ENCODE data around the gene SLC35B2.

DNA sequence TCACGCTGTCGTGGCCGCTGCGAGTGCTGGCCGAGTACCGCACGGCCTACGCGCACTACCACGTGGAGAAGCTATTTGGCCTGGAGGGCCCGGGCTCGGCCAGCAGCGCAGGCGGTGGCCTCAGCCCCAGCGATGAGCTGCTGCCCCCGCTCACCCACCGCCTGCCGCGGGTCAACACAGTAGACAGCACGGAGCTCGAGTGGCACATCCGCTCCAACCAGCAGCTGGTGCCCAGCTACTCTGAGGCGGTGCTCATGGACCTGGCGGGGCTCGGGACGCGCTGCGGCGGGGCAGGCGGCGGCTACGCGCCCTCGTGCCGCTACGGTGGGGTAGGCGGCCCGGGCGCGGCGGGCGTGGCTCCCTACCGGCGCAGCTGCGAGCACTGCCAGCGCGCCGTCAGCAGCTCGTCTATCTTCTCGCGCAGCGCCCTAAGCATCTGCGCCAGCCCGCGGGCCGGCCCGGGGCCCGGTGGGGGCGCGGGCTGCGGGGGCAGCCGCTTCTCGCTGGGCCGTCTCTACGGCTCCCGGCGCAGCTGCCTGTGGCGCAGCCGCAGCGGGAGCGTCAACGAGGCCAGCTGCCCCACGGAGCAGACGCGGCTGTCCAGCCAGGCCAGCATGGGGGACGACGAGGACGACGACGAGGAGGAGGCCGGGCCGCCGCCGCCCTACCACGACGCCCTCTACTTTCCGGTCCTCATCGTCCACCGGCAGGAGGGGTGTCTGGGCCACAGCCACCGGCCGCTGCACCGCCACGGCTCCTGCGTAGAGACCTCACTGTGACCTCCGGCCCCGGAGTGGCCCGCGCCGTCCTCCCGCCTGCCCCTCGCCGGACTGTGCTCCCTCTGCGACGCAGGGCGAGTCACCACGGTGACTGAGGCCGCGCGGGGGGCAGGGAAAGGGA lies 18.7 kb upstream of the SLC35B2 start:
- TF ChIP-seq MAX (IDR thresholded peaks at IDR 0.05) (no peak), TAF1 (conservative IDR thresholded peaks at IDR 0.05) (no peak), JUND (IDR thresholded peaks at IDR 0.05) (no peak), GABPA (IDR thresholded peaks at IDR 0.05 in 1 of 2, conservative IDR thresholded peaks at IDR 0.05 in 1 of 2) (no peak), FOXA1 (IDR thresholded peaks at IDR 0.05) (no peak), EGR1 (IDR thresholded peaks at IDR 0.05; ENCODE audit: low read depth in 2 of 2) (no peak), YY1 (IDR thresholded peaks at IDR 0.05) (no peak)
- TF ChIP-seq, protein P1, sequence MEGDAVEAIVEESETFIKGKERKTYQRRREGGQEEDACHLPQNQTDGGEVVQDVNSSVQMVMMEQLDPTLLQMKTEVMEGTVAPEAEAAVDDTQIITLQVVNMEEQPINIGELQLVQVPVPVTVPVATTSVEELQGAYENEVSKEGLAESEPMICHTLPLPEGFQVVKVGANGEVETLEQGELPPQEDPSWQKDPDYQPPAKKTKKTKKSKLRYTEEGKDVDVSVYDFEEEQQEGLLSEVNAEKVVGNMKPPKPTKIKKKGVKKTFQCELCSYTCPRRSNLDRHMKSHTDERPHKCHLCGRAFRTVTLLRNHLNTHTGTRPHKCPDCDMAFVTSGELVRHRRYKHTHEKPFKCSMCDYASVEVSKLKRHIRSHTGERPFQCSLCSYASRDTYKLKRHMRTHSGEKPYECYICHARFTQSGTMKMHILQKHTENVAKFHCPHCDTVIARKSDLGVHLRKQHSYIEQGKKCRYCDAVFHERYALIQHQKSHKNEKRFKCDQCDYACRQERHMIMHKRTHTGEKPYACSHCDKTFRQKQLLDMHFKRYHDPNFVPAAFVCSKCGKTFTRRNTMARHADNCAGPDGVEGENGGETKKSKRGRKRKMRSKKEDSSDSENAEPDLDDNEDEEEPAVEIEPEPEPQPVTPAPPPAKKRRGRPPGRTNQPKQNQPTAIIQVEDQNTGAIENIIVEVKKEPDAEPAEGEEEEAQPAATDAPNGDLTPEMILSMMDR (IDR thresholded peaks at IDR 0.05; ENCODE audit: low read depth, low read length, missing input control), result no peak
- TF ChIP-seq, protein P2, sequence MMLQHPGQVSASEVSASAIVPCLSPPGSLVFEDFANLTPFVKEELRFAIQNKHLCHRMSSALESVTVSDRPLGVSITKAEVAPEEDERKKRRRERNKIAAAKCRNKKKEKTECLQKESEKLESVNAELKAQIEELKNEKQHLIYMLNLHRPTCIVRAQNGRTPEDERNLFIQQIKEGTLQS (IDR thresholded peaks at IDR 0.05), result no peak
